ENCODE data around the gene CC2D2A.

Gene CC2D2A

GRCh38 chr4:15444879-15445547 lies 24.7 kb upstream of the CC2D2A start:
- TF ChIP-seq CTCF (conservative IDR thresholded peaks at IDR 0.05; ENCODE audit: low read depth, low read length), result no peak
- H3K4me3 ChIP-seq (ENCODE audit: low read length), result no peak overlapping the region
- DNase-seq (ENCODE audit: low read depth), result no peak

- no peak for TF ChIP-seq CTCF (conservative IDR thresholded peaks at IDR 0.05; ENCODE audit: low read depth, low read length)
- no peak for DNase-seq (ENCODE audit: low read depth)
- H3K4me3 ChIP-seq (ENCODE audit: low read length), result no peak overlapping the region
These were observed 18.4 kb upstream of the CC2D2A start for GRCh38 chr4:15451181-15451865.

GRCh38 chr4:15451866-15452765 lies 17.6 kb upstream of the CC2D2A start:
- DNase-seq (ENCODE audit: low read depth), result peak; percentile 94
- no peak for TF ChIP-seq CTCF (conservative IDR thresholded peaks at IDR 0.05; ENCODE audit: low read depth, low read length)
- H3K4me3 ChIP-seq (ENCODE audit: low read length), result no peak overlapping the region

- no peak for DNase-seq (ENCODE audit: low read depth)
- no peak for TF ChIP-seq CTCF (conservative IDR thresholded peaks at IDR 0.05; ENCODE audit: low read depth, low read length)
- no peak overlapping the region for H3K4me3 ChIP-seq (ENCODE audit: low read length)
These were observed 14.4 kb upstream of the CC2D2A start for GRCh38 chr4:15455290-15455689.

- DNase-seq (ENCODE audit: low read depth), result no peak
- H3K4me3 ChIP-seq (ENCODE audit: low read length), result no peak overlapping the region
- peak; percentile 67 for TF ChIP-seq CTCF (conservative IDR thresholded peaks at IDR 0.05; ENCODE audit: low read depth, low read length)
These were observed 12.1 kb upstream of the CC2D2A start for GRCh38 chr4:15457406-15458201.

GRCh38 chr4:15458616-15459015 lies 11.1 kb upstream of the CC2D2A start:
- no peak for DNase-seq (ENCODE audit: low read depth)
- TF ChIP-seq CTCF (conservative IDR thresholded peaks at IDR 0.05; ENCODE audit: low read depth, low read length), result no peak

More at GRCh38 chr4:15458616-15459015, 11.1 kb upstream of the CC2D2A start:
- no peak overlapping the region for H3K4me3 ChIP-seq (ENCODE audit: low read length)

Data from retinal pigment epithelial cell (primary cell).